Measurements from ENCODE around the gene UCP3. TPM values are rescaled to one million over a fixed set of nuclear protein-coding genes. Genes with fewer than 3 reads are reported as not detected.
A peak's percentile ranks its signal among the peaks of the same experiment; 100 is the strongest.

The UCP3 gene
- total RNA-seq, 4 donors from 2014 or later = 0.53 to 1.5 (median 0.92) TPM; not detected in 1

DNA sequence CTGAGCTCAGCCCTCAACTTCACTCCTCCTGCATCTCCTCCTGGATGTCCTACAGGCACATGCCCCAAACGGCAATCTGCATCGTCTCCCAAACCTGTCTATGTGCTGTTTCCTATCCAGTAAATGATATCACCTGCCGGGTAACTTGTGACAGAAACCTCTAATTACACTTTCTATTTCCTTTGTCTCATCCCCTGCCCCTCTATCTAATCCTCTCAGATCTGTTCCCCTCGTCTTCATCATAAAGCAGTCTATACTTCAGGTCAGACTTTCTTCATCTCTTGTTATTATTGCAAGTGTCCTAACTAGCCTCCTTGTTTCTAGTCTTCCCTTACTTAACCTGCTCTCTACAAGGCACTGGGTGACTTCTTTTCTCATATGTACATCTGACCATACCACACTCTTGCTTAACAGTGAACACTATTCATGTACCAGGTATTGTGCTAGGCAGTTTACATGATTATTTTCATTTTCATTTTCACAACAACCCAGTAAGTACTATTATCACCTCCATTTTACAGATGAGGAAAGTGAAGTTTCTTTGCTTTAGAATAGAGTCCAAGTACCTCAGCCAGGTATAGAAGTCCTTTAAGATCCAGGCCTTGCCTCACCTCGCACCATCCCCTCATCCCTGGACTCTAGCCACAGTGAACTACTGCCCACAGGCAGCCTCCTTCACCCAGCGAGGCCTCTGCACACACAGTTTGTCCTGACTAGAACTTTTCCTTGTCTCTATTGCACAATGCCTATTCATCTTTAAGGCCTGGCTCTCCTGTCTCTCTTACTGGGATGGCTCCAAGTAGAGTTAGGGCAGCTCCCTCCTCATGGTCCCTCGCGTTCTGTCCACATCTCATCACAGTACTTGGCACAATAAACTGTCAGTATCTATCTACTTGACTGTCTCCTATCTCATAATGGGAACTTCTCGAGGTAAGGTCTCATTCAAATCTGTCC is 22.1 kb upstream of the UCP3 start:
- Histone ChIP-seq H3K27me3 (no peaks in the 10 kb centered on the region), H3K9me3 (no peaks in the 10 kb centered on the region), H3K4me1 (no peaks in the 10 kb centered on the region), H3K27ac (no peak overlapping the region), H3K36me3 (peaks cover 0 to 72% (median 6%) of the 10 kb centered on the region in 3 donors), H3K4me3 (no peak overlapping the region)
- WGBS, 2 donors = 68 to 80% methylated on average over 8 to 9 of the region's 9 CpGs
- DNase-seq = no peak
- TF ChIP-seq POLR2A (IDR thresholded peaks at IDR 0.05) = no peak
- intact Hi-C loops (cut with DNase I) = no loop called here

- H3K36me3 ChIP-seq = peaks cover 0 to 28% (median 0%) of the 10 kb centered on the region in 3 donors
- no peak for TF ChIP-seq CTCF (IDR thresholded peaks at IDR 0.05)
- TF ChIP-seq POLR2A (IDR thresholded peaks at IDR 0.05) = no peak
- H3K9me3 ChIP-seq = no peaks in the 10 kb centered on the region
- peaks cover 0 to 3% (median 0%) of the 10 kb centered on the region in 3 donors for H3K4me1 ChIP-seq
- no peak for DNase-seq
- no peaks in the 10 kb centered on the region for H3K27me3 ChIP-seq
- no peak overlapping the region for H3K27ac ChIP-seq
- intact Hi-C loops (cut with DNase I) = no loop called here
- WGBS, 2 donors = 70 to 74% methylated on average over 7 of the region's 7 CpGs
- no peak overlapping the region for H3K4me3 ChIP-seq
These were observed 16.7 kb upstream of the UCP3 start for GRCh38 chr11:74025467-74026166.

DNA sequence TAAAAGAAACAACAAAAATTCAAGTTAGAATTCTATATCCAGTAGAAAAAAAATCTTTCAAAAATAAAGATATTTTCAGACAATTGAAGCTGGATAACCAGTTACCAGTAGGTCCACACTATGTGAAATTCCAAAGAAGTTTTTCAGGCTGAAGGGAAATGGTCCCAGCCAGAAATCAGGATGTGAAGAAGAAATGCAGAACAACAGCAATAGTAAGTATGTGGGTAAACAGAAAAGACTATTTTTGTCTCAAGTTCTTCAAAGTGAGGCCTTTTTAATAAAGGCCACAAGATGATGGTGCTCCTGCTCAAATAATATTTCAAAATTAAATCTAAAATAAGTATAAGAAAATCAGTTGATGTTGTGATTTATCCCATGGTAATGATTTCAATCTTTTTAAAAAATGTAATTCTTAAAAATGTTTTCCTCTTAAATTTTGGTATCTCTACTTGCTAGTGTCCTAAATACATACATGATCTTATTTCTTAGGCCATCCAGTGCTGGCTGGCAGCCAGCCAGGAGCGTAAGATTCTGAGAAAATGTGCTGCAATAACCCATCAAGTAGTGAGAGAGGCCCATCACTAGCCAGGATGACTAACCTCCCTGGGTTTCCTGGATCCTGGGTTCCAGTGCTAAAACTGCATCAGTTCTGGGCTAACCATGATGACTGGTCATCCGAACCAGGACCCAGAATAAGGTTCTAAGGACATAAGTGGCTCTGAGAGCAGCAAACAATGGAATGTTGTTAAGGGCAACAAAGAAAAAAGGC is 15.6 kb upstream of the UCP3 start:
- TF ChIP-seq CTCF (IDR thresholded peaks at IDR 0.05) = no peak
- TF ChIP-seq POLR2A (IDR thresholded peaks at IDR 0.05) = no peak
- Histone ChIP-seq H3K27me3 (no peaks in the 10 kb centered on the region), H3K4me1 (peaks cover 0 to 15% (median 7%) of the 10 kb centered on the region in 3 donors), H3K9me3 (no peaks in the 10 kb centered on the region), H3K36me3 (peaks cover 0 to 18% (median 0%) of the 10 kb centered on the region in 3 donors), H3K27ac (no peak overlapping the region), H3K4me3 (no peak overlapping the region)
- DNase-seq = no peak
- intact Hi-C loops (cut with DNase I) = no loop called here
- 50 to 68% methylated on average over 1 to 2 of the region's 2 CpGs for whole genome bisulfite sequencing, 2 donors

GRCh38 chr11:74023276-74023675 is 14.4 kb upstream of the UCP3 start:
- no peak for DNase-seq
- H3K27ac ChIP-seq = peak overlapping the region in 1 of 4 donors; percentile 47
- intact Hi-C loops (cut with DNase I) = no loop called here

More at GRCh38 chr11:74023276-74023675, 14.4 kb upstream of the UCP3 start:
- H3K9me3 ChIP-seq = no peaks in the 10 kb centered on the region
- TF ChIP-seq POLR2A (IDR thresholded peaks at IDR 0.05) (no peak), CTCF (IDR thresholded peaks at IDR 0.05) (no peak)
- H3K27me3 ChIP-seq = no peaks in the 10 kb centered on the region
- H3K4me3 ChIP-seq = no peak overlapping the region
- peaks cover 0 to 9% (median 0%) of the 10 kb centered on the region in 3 donors for H3K36me3 ChIP-seq
- H3K4me1 ChIP-seq = peaks cover 10 to 27% (median 18%) of the 10 kb centered on the region in 3 donors
